ENCODE results near the gene CTSZ.
"Not testable (repeated sequence)": the region's sequence is repeated elsewhere in the genome, so short reads cannot be mapped to it uniquely, and the experiment has no call there.

CTSZ gene

DNA sequence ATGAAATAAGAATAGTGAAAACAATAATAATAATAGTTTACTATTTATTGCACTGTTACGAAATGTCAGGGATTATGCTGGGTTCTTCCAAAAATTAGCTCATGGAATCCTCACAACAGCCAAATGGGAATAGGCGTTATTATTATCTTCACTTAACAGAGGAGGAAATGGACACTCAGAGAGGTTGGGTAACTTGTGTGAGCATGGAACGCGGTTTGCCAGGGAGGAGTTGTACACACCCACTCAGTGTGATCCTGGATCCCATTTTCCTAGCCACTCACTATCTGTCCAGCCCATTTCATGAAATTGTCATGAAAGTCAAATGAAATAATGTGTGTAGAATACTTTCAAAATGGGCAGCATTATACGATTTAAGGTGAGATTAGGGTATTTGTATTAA lies 21.4 kb downstream of the CTSZ start:
- H3K27ac ChIP-seq: no peak overlapping the region
- no peak for DNase-seq (ENCODE audit: low read depth, low spot score)

DNA sequence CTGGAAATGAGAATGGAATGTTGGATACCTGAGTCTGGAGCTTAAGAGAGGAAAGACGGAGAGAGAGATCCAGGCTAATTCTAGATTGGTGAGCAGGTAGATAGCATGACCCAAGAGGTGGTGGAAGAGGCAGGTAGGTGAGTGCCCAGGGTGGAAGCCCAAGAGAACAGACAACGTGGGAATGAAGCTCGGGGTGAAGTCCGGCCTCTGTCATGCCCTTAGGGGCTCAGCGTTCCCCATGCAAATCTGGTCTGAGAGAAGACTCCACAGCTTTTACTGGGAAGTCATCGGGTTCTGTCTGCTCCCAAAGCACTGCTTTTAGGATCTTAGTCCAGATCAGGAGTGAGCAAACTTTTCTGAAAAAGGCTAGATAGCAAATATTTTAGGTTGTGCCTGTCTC lies 22.4 kb downstream of the CTSZ start:
- no peak for DNase-seq (ENCODE audit: low read depth, low spot score)
- no peak overlapping the region for H3K27ac ChIP-seq

DNA sequence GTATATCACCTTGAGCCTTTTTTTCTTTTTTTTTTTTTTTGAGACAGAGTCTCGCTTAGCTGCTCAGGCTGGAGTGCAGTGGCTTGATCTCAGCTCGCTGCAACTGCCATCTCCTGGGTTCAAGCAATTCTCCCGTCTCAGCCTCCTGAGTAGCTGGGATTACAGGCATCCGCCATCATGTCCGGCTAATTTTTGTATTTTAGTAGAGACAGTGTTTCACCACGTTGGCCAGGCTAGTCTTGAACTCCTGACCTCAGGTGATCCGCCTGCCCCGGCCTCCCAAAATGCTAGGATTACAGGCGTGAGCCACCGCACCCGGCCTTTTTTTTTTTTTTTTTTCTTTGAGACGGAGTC lies 24.0 kb downstream of the CTSZ start:
- not testable (repeated sequence) for DNase-seq (ENCODE audit: low read depth, low spot score); H3K27ac ChIP-seq

DNA sequence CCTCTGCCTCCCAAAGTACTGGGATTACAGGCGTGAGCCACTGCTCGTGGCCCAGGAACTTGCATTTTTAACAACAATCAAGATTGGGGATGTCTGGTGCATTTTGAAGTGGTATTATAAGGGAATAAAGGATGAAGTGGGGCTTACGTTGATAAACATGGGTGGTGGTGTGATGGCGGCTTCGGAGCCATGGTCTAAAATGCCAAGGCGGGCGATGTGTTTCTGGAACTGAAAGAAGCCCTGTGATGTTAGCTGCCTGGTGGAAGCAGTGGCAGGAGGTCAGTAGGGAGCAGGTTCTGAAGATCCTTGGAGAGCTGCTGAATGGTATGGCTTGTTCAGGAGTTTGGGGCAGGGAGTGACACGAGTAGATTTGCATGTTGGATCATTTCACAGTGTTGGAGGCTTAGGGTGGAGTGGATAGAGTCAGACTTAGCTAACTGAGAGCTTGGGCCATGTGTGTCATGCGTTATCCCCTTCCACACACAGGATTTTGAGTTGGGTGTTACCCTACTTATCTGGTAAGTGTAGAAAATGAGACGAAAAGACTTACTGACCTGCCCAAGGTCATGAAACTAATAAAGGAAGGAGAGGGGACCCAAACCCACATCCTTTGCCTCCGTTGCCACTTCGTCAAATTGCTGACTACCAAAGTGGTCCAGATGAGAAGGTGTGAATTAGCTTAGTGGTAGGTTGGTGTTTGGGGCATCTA lies 24.5 kb downstream of the CTSZ start:
- H3K27ac ChIP-seq: no peak overlapping the region
- no peak for DNase-seq (ENCODE audit: low read depth, low spot score)

DNA sequence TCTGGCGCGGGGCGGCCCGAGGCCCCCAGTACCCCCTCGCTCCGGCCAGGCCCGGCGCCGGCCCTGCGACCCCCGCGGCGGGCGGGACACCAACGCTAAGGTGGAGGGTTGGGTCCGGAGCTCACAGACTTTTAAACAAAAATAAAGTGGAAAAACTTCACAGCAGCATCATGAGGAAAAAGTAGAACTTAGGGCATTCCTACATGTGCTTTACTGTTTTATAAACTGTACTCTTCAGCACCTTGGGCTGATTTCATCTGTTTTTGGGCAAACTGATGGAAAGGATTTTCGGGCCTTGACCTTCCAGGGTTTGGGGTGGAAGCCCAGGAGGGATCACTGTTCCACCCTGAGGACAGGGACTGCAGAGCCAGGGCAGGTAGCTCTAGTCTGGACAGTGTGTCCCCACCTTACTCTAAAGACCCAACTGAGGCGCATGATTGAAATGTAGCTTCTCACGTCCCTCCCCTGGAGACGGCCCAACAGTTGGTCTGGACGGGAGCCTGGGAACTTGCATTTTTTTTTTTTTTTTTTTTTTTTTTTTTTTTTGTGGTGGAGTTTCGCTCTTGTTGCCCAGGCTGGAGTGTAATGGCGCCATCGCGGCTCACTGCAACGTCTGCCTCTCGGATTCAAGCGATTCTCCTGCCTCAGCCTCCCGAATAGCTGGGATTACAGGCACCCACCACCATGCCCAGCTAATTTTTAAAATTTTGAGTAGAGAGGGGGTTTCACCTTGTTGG lies 25.3 kb downstream of the CTSZ start:
- no peak for DNase-seq (ENCODE audit: low read depth, low spot score)

DNA sequence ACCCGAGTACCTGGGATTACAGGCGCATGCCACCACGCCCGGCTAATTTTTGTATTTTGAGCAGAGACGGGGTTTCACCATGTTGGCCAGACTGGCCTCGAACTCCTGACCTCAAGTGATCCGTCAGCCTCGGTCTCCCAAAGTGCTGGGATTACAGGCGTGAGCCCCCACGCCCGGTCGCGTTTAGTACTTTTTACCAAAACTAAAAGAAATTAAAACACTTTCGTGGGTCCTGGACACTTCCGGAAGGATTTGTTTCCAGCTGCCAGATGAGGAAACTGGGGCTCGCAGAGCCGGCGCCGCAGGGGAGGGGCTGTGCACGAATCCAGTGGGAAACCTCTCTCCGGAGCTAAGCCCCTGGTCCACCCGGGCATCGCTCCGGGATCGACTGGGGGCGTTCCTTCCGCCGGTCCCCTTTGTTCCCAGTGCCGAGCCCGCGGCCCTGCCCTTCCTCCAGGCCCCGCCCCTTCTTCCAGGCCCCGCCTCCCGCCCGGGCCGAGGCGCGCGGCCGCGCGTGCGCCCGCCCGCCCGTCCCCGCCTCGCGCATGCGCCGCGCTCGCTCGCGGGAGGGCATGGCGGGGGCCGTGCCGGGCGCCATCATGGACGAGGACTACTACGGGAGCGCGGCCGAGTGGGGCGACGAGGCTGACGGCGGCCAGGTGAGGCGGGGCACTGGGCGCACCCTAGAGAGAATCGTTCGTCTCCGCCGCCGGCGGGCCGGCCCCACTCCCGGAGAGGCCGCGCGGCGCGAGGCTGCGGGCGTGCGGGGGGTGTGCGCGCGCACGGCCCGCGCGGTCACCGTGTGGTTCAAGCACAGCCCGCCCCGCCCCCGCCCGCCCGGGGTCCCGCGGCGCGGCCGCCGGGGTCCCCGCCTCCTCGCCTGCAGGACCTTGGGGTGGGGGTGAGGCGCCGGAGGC lies 26.1 kb downstream of the CTSZ start, which contains the start of gene NELFCD:
Gene NELFCD, plus strand, starts transcription at position 546 of the 917 bp plus-strand sequence. Its CDS starts 54 bp downstream, at position 600.
- no peak for DNase-seq (ENCODE audit: low read depth, low spot score)
- H3K27ac ChIP-seq: peak within 1 kb of the TSS; percentile 30

More for the DNA sequence above, 25.3 kb downstream of the CTSZ start:
- peak overlapping the region; percentile 30 for H3K27ac ChIP-seq

DNA sequence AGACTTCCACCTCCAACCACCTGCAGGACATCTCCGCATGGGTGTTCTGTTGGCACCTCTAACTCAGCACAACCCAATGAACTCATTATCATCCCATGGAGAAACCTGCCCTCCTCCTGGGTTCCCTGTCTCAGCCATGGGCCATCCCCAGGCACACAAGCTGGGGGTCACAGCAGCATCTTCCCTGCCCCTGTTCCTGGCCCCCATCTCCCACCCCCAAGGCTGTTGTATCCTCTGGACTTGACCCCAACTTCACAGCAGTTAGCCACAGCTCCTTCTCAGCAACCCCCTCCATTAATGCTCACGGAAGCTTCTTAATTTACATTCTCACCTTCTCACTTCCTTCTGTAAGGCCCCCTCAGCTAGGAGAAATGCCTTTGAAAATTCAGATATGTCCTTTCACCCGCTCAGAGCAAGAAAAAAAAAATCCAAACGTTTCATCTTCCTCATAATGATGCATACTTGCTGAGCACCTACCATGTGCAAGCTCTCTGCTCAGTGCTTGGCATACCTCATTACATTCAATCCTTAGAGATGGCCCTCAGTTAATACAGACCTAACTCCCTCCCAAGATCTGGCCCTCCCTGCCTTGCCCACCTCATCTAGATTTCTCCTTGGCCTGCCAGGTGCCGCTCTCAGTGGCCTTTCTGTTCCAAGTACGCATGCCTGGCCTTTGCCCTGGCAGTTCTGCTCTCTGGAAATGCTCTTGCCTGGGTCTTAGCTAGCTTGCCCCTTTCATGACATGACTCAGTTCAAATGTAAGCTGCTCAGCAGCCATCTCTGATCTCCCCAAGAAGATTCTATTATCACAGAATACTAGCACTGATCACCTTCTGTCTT lies 28.5 kb downstream of the CTSZ start:
- H3K27ac ChIP-seq: no peak overlapping the region
- DNase-seq (ENCODE audit: low read depth, low spot score): no peak

DNA sequence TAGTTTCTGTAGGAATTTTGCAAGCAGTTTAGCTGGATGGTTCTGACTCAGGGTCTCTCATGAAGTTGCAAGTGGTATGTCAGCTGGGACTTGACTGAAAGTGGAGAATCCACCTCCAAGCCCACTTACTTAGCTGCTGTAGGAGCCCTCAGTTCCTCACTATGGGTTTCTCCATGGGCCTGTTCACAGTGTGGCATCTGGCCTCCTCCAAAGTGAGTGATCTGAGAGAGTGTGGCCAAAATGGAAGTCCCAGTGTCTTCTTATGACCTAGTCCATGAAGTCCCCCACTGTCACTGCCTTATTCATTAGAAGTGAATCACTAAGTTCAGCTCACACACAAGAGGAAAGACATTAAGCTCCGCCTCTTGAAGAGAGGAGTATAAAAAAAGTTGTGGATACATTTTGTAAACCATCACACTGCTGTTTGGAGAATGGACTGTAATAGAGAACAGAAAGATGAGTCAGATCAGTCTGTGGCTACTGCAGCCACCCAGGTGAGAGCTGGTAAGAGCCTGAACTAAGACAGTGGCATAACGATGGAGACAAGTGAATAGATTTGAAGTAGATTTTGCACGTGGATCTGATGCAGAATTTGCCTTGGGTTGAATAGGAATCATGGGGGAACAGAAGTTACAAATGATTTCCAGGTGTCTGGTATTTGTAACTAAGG lies 30.9 kb downstream of the CTSZ start:
- no peak for DNase-seq (ENCODE audit: low read depth, low spot score)
- H3K27ac ChIP-seq: no peak overlapping the region

DNA sequence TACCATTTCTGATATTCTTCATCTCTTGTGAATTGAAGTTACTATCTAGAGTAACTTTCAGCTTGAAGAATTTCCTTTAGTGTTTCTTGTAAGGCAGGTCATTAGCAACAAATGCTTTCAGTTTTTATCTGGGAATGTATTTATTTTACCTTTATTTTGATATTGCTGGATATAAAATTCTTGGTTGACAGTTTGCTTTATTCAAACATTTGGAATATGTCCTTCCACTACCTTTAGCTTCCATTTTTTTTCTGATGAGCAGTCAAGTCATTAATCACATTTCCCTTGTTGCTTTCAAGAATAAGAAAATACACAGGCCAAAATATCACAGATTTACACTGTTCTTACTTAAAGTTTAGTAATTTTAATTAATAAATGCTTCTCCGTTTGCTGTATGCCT lies 31.7 kb downstream of the CTSZ start:
- no peak for DNase-seq (ENCODE audit: low read depth, low spot score)
- no peak overlapping the region for H3K27ac ChIP-seq

DNA sequence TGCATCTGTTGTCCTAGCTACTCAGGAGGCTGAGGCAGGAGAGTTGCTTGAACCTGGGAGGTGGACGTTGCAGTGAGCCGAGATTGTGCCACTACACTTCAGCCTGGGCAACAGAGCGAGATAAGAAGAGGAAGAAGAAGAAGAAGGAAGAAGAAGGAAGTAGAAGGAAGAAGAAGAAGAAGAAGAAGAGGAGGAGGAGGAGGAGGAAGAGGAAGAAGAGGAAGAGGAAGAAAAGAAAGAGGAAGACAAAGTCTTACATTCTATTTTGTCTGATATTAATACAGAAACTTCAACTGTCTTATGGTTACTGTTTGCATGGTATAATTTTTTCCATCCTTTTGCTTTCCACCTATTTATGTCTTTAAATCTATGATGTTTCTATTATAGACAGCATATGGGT lies 33.2 kb downstream of the CTSZ start:
- DNase-seq (ENCODE audit: low read depth, low spot score): no peak
- H3K27ac ChIP-seq: no peak overlapping the region

DNA sequence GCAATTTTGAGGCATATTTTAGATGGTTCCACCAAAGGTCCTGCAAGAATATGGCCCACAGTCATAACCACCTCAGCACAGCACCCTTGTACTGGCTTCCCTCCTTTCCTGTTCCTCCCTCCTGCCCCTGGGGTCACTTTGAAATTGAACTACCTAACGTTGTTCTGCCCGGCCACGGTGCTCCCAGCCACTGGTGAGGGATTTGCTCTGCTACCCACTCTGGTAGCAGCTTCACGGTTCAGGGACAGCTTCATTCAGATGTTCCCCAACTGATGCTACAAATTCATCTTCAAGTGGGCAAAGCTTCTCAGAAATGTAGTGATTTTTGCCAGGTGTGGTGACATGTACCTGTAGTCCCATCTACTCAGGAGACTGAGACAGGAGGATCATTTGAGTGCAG lies 33.9 kb downstream of the CTSZ start:
- no peak for DNase-seq (ENCODE audit: low read depth, low spot score)
- no peak overlapping the region for H3K27ac ChIP-seq

DNA sequence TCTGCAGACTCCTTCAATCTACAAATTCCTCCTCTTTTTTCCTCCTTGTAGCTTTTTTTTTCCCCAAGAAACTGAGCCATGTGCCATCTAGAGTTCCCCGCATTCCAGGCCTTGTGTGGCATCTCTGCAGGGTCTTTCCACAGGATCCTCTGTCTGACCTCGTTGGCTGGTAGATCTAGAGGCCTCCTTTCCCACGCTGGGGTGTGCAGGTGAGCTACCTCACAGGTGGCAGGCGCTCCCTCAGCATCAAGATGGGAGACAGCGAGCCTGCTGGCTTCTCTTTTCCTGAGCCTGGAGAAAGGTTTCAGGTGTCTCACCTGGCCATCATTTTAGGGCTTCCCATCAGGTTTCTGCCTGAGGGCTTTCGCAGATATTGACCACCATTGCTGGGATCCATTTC lies 35.6 kb downstream of the CTSZ start:
- H3K27ac ChIP-seq: no peak overlapping the region
- no peak for DNase-seq (ENCODE audit: low read depth, low spot score)

DNA sequence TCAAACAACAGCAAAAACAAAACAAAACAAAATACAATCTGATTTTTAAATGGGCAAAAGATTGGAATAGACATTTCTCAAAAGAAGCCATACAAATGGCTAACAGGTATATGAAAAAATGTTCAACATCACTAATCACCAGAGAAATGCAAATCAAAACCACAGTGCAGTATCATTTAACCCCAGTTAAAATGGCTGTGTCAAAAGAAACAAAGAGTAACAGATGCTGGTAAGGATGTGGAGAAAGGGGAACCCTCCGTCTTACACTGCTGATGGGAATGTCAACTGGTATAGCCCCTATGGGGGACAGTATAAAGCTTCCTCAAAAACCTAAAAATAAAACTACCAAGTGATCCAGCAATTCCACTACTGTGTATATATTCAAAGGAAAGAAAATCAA lies 36.9 kb downstream of the CTSZ start:
- no peak overlapping the region for H3K27ac ChIP-seq
- DNase-seq (ENCODE audit: low read depth, low spot score): no peak

DNA sequence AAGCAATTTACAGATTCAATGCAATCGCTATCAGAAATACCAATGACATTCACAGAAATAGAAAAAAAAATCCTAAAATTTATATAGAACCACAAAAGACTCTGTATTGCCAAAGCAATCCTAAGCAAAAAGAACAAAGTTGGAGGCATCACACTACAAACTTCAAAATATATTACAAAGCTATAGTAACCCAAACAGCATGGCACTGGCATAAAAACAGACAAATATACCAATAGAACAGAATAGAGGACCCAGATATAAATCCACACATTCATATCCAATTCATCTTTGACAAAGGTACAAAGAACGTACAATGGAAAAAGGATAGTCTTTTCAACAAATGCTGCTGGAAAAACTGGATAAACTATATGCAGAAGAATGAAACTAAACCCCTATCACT lies 37.6 kb downstream of the CTSZ start:
- no peak for DNase-seq (ENCODE audit: low read depth, low spot score)
- H3K27ac ChIP-seq: no peak overlapping the region

DNA sequence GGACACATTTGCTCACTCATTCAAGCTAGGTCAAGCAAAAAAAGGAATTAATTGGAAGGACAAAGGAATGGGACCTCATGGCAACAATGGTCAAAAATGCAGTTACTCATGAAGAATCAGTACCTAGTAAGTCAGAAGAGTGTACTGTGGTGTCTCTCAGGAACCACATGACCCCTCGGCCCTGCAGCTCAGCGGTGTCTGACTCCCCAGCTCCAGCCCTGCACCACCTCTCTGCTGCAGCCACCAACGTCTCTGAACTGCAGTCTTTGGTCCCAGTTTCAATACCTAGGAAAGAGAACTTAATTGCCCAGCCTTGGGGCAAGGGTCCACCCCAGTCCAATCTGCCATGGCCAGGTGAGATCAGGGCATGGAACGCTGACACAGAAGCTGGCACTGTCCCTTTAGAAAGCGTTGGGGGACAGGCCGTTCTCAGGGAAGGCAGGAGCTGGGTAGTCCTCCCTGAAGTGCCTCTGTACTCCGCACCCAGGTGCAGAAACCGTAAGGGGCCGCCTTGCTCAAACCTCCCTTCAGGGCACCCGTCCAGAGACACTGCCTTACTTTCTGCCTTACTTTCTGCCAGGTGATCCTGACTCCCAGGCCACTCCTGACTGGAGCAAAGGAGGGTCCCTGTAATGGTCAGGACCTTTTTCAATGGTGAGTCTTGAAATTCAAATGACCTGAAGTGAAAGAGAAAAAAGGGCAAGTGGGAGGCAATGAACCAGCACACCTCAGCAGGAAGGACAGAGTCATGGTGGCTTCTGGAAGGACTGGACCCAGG lies 39.2 kb downstream of the CTSZ start:
- no peak overlapping the region for H3K27ac ChIP-seq
- DNase-seq (ENCODE audit: low read depth, low spot score): no peak

DNA sequence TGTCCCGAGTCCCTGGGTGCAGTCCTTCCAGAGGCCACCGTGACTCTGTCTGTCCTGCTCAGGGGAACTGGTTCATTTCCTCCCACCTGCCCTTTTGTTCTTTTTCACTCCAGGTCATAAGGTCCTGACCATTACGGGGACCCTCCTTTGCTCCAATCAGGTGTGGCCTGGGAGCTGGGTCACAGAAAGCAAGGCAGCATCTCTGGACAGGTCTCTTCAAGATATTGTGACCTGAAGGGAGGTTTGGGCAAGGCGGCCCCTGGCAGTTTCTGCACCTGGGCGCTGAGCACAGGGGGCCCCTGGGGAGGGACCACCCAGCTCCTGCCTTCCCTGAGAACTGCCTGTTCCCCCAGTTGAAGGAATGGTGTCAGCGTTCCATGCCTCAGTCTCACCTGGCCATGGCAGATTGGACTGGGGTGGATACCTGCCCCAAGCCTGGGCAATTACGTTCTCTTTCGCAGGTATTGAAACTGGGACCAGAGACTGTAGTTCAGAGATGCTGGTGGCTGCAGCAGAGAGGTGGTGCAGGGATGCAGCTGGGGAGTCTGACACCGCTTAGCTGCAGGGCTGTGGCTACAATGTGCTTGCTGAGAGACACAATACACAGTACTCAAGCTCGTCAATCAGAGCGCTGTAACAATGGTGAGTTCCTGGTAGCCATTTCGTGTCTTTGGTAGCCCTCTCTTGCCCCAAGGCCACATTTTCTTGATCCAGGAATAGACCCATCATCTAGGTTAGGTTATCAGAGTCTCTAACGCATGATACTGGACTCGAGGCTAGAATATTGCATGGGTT lies 41.6 kb downstream of the CTSZ start:
- no peak for DNase-seq (ENCODE audit: low read depth, low spot score)
- H3K27ac ChIP-seq: no peak overlapping the region

DNA sequence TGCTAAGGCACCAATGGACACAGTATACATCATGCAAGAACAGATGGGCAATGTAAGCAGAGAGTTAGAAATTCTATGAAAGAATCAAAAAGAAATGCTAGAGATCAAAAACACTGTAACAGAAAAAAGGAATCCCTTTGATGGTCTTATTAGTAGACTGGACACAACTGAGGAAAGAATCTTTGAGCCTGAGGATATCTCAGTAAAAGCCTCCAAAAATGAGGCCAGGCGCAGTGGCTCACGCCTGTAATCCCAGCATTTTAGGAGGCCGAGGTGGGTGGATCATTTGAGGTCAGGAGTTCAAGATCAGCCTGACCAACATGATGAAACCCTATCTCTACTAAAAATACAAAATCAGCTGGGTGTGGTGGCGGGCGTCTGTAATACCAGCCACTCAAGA lies 43.1 kb downstream of the CTSZ start:
- not testable (repeated sequence) for DNase-seq (ENCODE audit: low read depth, low spot score)

DNA sequence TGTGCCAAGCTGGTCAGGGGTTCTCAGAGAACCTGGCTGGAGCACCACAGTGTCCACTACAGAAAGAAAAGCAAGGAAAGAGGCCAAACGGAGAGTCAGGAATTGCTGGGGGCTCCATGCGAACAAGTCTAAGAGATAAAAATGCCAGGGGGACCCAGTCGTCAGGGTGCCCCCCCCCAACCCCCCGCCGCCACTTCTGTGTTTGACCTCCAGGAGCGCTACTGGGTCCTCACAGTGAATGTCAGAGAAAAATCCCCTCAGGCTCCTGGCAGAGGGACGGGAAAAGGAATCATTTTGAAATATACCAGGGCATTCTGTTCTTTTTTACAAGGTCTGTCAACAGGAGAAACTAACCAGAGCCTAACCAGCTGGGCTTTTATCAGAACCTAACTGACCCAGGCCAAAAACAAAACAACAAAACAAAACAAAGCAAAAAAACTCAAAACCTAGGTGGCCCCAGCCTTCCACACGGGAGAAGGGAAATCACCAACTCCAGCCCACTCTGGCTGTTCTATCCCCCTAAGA lies 43.9 kb downstream of the CTSZ start:
- no peak for DNase-seq (ENCODE audit: low read depth, low spot score)
- no peak overlapping the region for H3K27ac ChIP-seq

More for the DNA sequence above, 43.1 kb downstream of the CTSZ start:
- H3K27ac ChIP-seq: not testable (repeated sequence)
